Ectodermal cell (in vitro differentiated cells): Measurements from ENCODE around the gene BLCAP.
A peak's percentile ranks its signal among the peaks of the same experiment; 100 is the strongest.

Experiments
- H3K27ac ChIP-seq: 2 replicates; pipeline ENCODE4 v1.7.0; 2013; ENCODE audit warnings: mild to moderate bottlenecking, low read depth, low read length; ENCODE audit not compliant: insufficient read depth, poor library complexity, severe bottlenecking
- H3K27me3 ChIP-seq: 2 replicates; pipeline ENCODE4 v1.7.0; 2013; ENCODE audit warnings: mild to moderate bottlenecking, low read length; ENCODE audit not compliant: insufficient read depth, control insufficient read depth, poor library complexity, severe bottlenecking
- H3K36me3 ChIP-seq: one replicate; pipeline ENCODE4 v1.7.0; 2013; ENCODE audit warnings: low read length; ENCODE audit not compliant: control insufficient read depth, insufficient read depth
- H3K4me1 ChIP-seq: one replicate; pipeline ENCODE4 v1.7.0; 2013; ENCODE audit warnings: low read length; ENCODE audit not compliant: control insufficient read depth, insufficient read depth
- H3K4me3 ChIP-seq: 2 replicates; pipeline ENCODE4 v1.7.0; 2013; ENCODE audit warnings: low read depth, low read length, control low read depth; ENCODE audit not compliant: insufficient read depth
- H3K9me3 ChIP-seq: 2 replicates; pipeline ENCODE4 v1.7.0; 2013; ENCODE audit warnings: mild to moderate bottlenecking, low read length, moderate library complexity; ENCODE audit not compliant: control insufficient read depth
- WGBS, 2 experiments: methylation state at CpG; one replicate each; pipeline ENCODE4 v1.1.7; 2013; ENCODE audit warnings: missing lambda C conversion rate in 2 of 2; 5-methylcytosine and 5-hydroxymethylcytosine counted together

Gene BLCAP

GRCh38 chr20:37523911-37524700, 3.6 kb downstream of the BLCAP start:
- no peak overlapping the region for H3K4me3 ChIP-seq
- no peak overlapping the region for H3K27ac ChIP-seq
- 79 to 82% methylated on average over 10 of the region's 10 CpGs for WGBS, 2 experiments
- no peaks in the 10 kb centered on the region for H3K9me3 ChIP-seq
- peaks cover 7% of the 10 kb centered on the region for H3K36me3 ChIP-seq
- peaks cover 16% of the 10 kb centered on the region for H3K4me1 ChIP-seq
- no peaks in the 10 kb centered on the region for H3K27me3 ChIP-seq

GRCh38 chr20:37523012-37523391, 4.7 kb downstream of the BLCAP start:
- Histone ChIP-seq H3K4me3 (no peak overlapping the region), H3K36me3 (peaks cover 7% of the 10 kb centered on the region), H3K27ac (no peak overlapping the region), H3K4me1 (peaks cover 27% of the 10 kb centered on the region), H3K9me3 (no peaks in the 10 kb centered on the region), H3K27me3 (no peaks in the 10 kb centered on the region)
- WGBS, 2 experiments: 88 to 89% methylated on average over 13 of the region's 13 CpGs

GRCh38 chr20:37522260-37523011, 5.2 kb downstream of the BLCAP start:
- Histone ChIP-seq H3K4me1 (peaks cover 33% of the 10 kb centered on the region), H3K4me3 (no peak overlapping the region)

GRCh38 chr20:37521061-37521771, 6.5 kb downstream of the BLCAP start, which contains the start of gene NNAT:
Gene NNAT (plus strand): TSS chr20:37521250. CDS start chr20:37521332, 82 bp downstream.
- Histone ChIP-seq H3K27ac (peak within 1 kb of the TSS; percentile 11), H3K4me3 (peak within 1 kb of the TSS; percentile 48), H3K27me3 (no peaks in the 10 kb centered on the region), H3K4me1 (peaks cover 44% of the 10 kb centered on the region), H3K36me3 (peaks cover 7% of the 10 kb centered on the region), H3K9me3 (no peaks in the 10 kb centered on the region)
- WGBS, 2 experiments: 60 to 64% methylated on average over 69 of the region's 69 CpGs

More at GRCh38 chr20:37522260-37523011, 5.2 kb downstream of the BLCAP start:
- no peaks in the 10 kb centered on the region for H3K9me3 ChIP-seq
- no peak overlapping the region for H3K27ac ChIP-seq
- H3K36me3 ChIP-seq: peaks cover 7% of the 10 kb centered on the region
- 72 to 75% methylated on average over 36 of the region's 36 CpGs for WGBS, 2 experiments
- H3K27me3 ChIP-seq: no peaks in the 10 kb centered on the region

GRCh38 chr20:37520419-37520955, 7.2 kb downstream of the BLCAP start:
- no peak overlapping the region for H3K27ac ChIP-seq
- peaks cover 39% of the 10 kb centered on the region for H3K4me1 ChIP-seq
- peak overlapping the region; percentile 48 for H3K4me3 ChIP-seq
- no peaks in the 10 kb centered on the region for H3K27me3 ChIP-seq
- H3K36me3 ChIP-seq: peaks cover 7% of the 10 kb centered on the region
- H3K9me3 ChIP-seq: no peaks in the 10 kb centered on the region
- WGBS, 2 experiments: 70 to 78% methylated on average over 24 of the region's 24 CpGs

- no peaks in the 10 kb centered on the region for H3K27me3 ChIP-seq
- H3K9me3 ChIP-seq: no peaks in the 10 kb centered on the region
- peaks cover 38% of the 10 kb centered on the region for H3K4me1 ChIP-seq
- peaks cover 7% of the 10 kb centered on the region for H3K36me3 ChIP-seq
- WGBS, 2 experiments: 58 to 59% methylated on average over 39 of the region's 39 CpGs
- no peak overlapping the region for H3K27ac ChIP-seq
- peak overlapping the region; percentile 48 for H3K4me3 ChIP-seq
Measured at GRCh38 chr20:37519508-37520418, 7.9 kb downstream of the BLCAP start.

- Histone ChIP-seq H3K9me3 (no peaks in the 10 kb centered on the region), H3K36me3 (peaks cover 12% of the 10 kb centered on the region), H3K4me3 (no peak overlapping the region), H3K4me1 (peaks cover 38% of the 10 kb centered on the region), H3K27ac (no peak overlapping the region), H3K27me3 (no peaks in the 10 kb centered on the region)
- 82 to 87% methylated on average over 30 of the region's 30 CpGs for WGBS, 2 experiments
Measured at GRCh38 chr20:37518606-37519507, 8.8 kb downstream of the BLCAP start.

GRCh38 chr20:37518059-37518458, 9.6 kb downstream of the BLCAP start:
- H3K27ac ChIP-seq: no peak overlapping the region

More at GRCh38 chr20:37518059-37518458, 9.6 kb downstream of the BLCAP start:
- Histone ChIP-seq H3K27me3 (no peaks in the 10 kb centered on the region), H3K36me3 (peaks cover 12% of the 10 kb centered on the region), H3K9me3 (no peaks in the 10 kb centered on the region), H3K4me3 (no peak overlapping the region), H3K4me1 (peaks cover 38% of the 10 kb centered on the region)
- 81 to 83% methylated on average over 7 of the region's 7 CpGs for WGBS, 2 experiments
